ENCODE results near the gene TNNI3K.

The TNNI3K gene

DNA sequence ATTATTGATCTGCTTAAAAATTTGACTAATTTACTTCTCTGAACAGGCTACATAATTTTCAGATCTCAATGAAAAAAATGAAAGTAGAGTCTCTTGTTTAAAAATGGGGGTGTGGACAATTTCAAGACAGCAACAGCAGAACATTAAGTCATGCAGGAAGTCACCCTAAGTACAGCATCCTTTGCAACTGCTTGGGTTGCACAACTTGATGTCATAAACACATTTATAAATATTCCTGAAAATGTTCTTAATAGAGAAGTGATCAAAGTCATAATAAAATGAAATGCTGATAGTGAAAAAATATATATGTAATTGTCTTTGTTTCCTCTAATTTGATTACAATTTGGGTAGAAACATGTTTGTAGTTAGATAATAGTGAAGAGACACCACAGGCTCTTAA lies 79.3 kb downstream of the TNNI3K start:
- no peak for DNase-seq (ENCODE audit: low read depth in 3 of 3)

DNA sequence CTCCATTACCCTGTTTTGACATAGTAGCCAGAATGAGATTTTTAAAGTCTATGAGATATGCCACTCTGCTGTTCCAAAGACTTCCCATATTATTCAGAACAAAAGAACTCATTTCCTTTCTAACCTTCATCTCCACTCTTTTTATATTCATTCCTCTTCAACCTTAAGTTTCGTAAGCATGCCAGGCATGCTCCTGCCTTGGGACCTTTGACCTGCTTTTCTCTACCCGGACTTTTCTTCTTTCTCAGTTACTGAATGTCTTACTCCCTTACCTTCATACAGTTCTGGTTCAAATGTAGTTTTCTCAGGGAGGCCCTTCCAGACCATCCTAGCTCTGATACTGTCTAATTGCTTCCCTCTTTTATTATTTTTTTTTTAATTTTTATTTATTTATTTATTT lies 81.1 kb downstream of the TNNI3K start:
- DNase-seq (ENCODE audit: low read depth in 3 of 3), result no peak

DNA sequence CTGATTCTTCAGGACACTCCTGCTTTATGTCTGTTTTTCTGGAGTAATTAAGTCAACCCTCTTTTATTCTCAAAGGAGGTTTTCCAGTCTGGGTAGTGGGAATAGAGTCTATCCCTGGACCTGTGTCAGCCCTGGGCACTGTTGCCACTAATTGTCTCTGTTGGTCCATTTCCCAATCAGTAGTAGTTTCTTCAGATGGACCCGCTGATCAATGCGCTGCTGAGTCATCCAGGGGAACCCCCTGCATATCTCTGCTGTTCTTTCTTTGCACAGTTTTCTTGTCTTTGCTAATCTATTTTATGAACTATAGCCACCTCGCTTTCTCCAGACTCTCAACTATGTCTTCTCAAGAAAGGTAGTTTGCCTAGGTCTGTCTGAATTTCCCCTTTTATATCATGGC lies 82.5 kb downstream of the TNNI3K start:
- no peak for DNase-seq (ENCODE audit: low read depth in 3 of 3)

DNA sequence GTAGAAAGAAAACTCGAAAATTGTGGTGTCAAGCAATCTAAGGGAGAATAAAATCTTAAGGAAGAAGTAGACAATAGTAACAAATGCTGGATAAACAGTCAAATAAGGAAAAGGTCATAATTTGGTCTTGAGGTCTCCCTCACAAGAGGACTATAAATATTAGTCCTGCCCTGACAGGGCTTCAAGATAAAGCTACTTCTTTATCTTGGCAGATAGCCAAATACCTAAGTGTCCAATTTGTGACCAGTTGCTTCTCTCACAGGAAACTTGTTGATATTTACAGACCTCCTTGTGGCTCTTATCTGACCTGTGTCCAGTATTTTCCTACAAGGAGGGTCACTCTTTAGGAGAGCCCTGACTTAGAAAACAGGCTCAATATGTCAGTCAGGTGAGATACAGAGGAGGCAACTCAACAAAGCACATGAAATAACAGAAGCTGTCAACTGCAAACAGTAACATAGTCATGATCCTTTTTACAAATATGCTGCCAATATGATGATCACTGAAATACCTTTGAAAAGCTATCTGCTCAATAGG lies 88.8 kb downstream of the TNNI3K start:
- DNase-seq (ENCODE audit: low read depth in 3 of 3), result no peak

DNA sequence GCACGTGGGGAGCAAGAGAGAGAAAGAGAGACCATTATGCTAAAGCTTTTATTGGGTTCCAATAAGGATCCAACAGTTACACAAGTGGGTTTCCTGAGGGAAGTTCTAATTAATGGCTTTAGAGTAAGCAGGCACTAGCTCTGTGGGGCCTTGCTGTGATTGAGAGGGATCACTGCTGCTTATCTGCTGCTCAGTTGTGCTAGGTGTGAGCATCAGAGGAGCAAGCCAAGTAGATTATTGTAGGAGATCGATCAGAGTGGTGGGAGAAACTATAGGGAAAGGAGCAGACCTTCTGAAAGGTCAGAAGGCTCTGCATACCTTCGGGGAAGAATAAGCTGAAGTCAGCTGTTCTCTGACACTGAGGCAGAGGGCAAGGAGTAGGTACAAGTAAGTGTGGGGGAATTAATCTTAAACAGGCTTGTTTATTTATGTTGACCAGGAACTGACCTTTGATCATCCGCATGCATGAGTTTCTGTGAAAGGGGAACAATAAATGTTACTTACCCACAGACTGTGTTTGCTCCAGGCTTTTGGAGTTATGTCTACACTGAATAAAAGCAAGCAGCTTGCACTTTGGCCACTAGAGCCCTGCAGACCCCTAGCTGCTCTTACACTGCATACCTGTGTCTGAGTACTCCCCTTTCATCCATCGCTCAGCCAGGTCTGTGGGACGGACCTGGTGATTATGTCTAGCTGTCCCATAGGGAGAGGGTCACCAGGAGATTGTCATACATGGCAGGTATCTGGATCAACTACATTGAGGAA lies 89.7 kb downstream of the TNNI3K start:
- no peak for DNase-seq (ENCODE audit: low read depth in 3 of 3)

DNA sequence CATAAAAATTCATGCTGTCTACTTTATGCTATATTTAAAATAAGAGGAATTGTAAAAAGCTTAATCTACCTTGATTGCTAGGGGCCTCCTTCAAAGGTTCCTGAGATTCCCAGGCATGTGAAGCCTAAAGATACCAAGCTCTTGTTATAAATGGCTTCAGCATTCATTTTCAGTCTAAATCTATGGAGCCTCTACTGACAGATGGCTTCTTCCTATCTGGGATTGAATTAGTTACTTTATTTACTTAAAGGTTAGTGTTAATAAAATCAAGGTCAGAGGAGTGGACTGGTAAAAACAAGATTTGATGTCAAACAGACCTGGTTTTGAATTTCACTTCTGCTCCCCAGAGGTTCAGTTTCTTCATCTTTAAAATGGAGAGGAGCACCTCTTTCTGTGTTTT lies 93.7 kb downstream of the TNNI3K start:
- DNase-seq (ENCODE audit: low read depth in 3 of 3), result no peak

DNA sequence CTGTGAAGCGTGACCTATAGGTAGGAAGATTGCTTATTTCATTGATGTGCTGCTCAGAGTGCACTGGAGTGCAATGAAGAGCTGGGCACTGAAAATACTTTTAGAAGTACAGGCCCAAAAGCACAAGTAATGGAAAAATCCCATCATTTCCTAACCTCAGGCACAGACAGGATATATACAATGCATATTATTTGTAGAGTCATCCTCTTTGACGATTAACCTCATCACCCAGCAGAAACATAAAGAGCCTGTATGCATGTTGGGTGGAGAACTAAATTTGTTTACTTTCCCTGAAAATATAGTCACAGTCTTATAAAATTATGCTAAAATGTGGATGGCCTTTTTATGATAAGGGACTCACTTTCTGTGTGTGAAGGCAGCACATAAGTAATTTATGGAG lies 98.1 kb downstream of the TNNI3K start:
- no peak for DNase-seq (ENCODE audit: low read depth in 3 of 3)

DNA sequence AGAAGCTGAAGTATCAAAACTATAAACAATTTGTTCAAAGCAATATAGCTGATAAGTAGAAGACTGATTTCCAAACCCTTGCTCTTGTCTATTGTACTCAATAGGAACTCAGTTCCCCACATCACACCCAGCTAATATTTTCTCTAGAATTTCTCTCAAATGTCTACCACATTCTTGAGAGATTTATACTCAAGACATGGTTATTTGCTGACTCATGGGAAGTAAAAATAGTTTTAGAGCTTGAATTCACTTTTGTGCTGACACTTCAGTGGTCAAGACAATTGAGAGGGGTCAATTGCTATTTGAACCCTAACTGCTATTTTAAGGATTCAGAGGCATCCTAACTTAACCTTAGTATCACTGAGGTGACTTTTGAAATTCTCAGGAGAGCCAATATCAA lies 99.0 kb downstream of the TNNI3K start:
- DNase-seq (ENCODE audit: low read depth in 3 of 3), result no peak

DNA sequence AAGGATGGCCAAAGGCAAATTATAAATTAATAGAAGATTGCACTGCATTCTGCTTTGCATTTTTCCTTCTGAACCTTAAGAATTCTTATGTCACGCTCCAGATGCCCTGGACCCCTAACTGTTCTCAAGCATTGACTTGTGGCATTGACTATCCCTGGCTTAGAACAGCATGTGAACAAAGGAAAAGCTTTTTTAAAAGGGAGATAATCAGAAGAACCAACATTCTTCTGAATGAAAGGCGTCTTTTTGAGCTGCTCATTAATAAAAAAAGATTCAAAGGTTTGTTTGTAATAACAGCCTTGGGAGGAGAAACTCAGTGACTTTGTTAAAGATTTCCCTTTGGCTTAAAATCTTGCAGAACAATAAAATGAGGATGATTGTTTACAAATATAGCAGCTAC lies 105.5 kb downstream of the TNNI3K start:
- DNase-seq (ENCODE audit: low read depth in 3 of 3), result no peak

DNA sequence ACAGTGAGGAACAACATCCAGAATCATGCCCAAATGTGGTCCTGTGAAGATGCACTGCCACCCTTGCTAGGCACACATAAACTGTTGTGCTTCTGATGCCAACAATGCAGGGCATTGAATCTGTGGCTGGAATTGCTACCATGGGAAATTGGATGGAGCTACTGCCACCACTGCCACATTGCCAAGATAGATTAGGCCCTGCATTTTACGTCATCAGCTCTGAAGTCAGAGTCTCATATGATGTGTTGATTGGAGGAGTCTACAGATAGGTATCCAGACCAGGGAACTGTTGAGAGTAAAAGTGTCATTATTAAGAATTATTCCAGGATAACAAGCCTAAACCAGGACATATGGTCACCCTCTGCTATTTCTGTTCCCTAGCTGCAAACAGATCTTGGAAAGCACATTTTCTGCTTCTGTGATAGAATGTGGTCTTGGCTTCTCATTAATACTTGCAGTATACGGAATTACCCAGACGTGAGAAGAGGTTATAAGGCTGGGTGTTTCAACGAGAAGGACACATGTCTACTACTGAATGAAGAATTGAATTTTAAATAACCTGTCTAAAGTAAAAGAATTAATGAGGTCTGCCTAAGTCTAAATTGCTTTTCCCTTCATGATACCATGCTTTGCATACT lies 106.6 kb downstream of the TNNI3K start:
- DNase-seq (ENCODE audit: low read depth in 3 of 3), result no peak

DNA sequence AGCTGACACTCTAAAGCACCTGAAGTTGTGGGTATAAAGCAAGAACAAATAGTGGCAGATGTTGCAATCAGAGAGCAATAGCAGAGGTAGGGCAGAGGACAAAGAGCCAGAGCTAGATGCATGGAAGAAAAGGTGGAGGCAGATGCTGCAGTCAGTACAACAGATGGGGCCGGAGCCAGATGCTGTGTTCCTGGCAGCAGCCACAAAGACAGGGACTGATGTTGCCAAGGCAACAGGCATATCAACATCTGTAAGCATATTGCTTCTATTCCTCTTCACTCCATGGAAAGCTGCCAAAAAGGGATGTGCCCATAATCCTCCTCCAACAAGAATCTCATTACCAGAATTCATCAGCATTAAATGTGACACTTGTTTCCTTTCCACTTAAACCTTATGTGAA lies 108.0 kb downstream of the TNNI3K start:
- DNase-seq (ENCODE audit: low read depth in 3 of 3), result no peak

DNA sequence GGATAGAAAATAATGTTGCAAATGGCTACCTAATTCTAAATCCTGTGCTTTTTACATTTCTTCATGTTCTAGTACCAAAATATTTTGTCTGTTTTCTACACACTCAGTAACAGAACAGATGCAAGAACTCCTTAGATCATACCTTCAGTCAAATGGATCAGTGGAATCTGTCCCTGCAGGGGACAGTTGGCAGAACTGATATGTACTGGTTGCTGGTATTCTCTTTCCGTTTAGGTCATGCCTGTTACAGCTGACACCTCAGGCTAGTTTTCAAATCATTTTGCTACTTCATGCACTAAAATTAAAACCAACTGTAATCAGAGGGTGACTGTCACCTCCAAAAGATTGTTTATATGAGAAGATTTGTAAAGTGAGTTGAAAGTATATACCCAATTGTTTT lies 109.2 kb downstream of the TNNI3K start:
- no peak for DNase-seq (ENCODE audit: low read depth in 3 of 3)

DNA sequence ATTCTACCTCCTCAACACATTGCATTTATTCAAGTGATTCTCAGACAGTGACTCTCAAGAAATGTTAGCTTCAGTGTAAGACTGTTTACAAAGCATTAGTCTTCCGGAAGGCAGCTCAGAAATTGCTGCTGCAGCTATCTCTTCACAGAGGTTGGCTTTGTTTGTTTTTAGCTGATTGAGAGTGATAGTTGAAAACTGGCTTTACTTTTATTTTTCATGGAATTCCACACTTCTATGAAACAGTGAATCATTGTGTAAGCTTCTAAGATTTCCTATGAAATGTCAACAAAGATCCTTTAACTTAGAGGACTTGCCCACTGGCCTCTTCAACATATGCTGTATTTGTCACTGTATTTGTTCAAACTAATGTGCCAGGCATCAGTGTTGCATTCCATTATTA lies 121.3 kb downstream of the TNNI3K start:
- DNase-seq (ENCODE audit: low read depth in 3 of 3), result no peak

DNA sequence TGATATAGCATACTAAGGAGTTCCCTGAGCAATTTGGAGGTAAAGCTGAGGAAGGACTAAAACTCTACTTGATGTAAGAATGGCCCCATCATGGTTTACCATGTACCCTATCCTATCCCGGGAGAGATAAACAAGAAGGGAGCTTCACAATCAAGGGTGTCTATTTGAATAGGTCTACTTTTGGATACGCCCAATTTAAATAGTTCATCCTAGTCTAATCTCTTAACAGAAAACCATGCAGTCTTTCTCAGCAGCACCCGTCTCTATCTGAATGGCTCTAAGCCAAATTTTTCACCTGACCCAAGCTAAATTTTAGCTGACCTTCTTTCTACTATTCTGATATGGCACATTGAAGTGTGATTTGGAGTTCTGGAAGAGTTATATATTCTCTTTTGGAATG lies 122.0 kb downstream of the TNNI3K start:
- DNase-seq (ENCODE audit: low read depth in 3 of 3), result no peak

DNA sequence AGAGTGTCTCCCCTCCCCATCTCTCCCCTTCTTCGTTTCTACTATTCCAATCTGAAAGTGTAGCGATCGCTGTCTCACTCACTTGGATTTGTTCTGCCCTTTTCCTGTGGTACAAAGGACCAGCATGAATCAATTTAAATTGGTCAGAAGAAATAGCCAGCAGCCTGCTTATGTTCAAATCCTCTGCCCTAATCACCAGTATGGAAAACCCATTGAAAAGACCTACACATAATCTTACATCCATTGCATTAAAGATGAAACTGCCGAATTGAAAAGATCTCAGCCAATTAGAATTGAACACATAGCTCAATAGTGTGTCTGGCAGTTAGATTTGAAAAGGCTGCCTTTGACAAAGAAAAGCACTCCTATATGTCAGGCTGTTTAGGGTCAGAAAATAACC lies 122.6 kb downstream of the TNNI3K start:
- DNase-seq (ENCODE audit: low read depth in 3 of 3), result no peak

DNA sequence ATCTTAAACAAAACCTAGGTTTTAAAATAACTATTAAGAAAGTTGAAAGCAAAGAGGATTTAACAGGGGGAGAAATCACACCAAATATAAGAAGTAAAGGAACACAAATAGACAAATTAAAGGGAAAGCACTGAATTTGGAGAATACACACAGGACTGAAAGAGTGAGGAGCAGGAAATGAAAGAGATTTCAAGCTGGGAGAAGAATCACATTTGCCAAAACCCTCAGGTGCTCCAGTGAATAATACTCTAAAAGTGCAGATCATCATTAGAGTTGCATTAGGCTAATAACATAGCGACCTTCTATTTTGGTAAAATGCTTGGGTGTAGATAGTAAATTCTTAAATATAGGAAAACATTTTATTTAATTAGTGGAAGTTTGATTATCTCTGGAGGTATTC lies 127.5 kb downstream of the TNNI3K start:
- DNase-seq (ENCODE audit: low read depth in 3 of 3), result no peak

DNA sequence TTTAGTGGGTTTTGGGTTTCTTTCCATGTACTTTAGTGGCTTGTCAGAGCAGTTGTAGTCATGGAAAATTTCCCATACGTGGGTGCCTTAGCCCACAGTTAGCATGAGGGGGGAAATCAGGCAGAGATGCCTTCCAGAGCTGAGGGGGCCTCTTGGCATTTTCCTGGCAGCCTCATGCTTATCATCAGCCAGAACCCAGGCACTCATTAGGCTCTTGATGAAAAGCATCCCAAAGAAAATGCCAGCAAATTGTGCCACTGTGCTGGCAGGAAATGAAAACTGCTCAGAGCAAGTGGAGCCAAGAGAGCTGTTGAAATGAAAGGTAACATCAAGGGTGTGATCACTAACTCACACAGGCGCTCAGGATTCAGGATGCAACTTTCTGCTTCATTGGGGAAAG lies 128.0 kb downstream of the TNNI3K start:
- DNase-seq (ENCODE audit: low read depth in 3 of 3), result no peak

DNA sequence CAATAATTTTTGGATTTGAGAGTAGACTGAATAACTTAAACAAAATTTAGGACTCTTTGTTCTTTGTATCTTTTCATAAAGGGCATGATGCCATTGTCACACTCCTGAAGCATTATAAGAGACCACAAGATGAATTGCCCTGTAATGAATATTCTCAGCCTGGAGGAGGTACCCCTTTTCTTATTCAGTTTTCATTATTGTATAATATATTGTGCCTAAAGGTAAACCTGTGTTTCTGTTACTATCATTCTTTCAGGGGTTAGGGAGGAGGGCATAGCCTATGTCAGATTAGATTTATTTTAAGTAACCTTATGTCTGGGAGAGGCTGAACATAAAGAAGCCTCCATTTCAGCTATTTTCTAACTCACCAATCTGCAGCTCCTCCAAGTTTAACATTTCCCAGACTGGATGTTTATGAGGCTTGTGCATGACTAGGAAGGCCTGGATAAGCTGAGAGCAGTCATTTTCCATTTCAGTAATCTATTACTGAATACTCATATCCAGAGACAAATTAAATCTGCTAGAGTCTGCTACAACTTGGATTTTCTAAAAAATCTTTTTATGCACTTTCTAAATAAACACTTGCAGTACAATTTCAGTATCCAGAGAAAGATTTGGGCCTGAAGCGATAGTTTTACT lies 132.1 kb downstream of the TNNI3K start:
- no peak for DNase-seq (ENCODE audit: low read depth in 3 of 3)

DNA sequence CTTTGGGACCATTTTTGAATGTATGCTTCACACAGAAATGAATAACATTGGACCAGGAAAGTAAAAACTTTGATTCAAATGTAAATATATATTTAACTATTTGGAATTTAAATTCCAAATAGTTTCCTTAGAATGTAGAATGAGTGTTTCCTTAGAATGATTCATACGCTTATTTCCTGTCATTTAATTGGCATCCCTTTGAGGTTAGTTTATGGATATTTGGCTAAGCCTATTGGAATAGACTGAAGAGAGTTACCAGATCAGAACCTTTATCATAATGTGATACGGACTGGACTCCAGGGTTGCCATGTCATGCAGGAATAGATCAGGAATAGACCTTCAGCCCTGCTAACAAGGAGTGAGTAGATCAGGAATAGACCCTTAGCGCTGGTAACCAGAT lies 133.1 kb downstream of the TNNI3K start:
- DNase-seq (ENCODE audit: low read depth in 3 of 3), result no peak

DNA sequence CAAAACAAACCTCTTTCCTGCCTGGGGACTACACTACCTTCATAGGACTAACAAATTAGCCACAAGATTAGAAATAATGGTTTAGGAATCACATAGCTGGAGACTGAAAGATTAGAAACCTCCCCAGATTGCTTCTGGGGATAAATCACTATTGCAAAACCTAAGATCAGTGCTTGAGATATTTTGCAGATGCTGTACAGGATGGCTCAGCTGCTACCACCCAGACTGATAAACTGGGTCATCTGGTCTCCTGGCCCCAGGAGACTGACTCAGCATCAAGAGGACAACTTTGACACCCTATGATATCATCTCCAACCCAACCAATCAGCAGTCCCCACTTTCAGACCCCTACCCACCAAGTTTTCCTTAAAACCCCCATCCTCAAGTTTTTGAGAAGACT lies 140.2 kb downstream of the TNNI3K start:
- no peak for DNase-seq (ENCODE audit: low read depth in 3 of 3)

DNA sequence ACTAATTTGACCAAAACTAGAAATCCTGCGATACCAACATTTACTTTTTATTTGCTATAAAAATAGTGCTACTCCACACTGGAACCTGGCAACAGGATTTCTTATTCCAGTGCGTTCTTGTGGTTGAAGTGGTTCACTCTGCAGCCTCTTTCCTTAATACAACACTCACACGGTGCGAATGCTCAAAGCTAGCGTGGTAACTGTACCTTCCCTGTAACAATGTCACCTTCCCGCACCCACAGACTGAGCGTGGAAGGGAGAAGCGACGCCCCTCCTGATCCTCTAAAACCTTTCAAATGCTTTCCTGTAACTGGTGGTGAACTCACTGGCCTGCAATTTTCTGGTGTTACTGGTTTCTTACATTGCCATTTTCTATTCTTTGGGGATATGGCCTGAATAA lies 145.1 kb downstream of the TNNI3K start:
- DNase-seq (ENCODE audit: low read depth in 3 of 3), result no peak

DNA sequence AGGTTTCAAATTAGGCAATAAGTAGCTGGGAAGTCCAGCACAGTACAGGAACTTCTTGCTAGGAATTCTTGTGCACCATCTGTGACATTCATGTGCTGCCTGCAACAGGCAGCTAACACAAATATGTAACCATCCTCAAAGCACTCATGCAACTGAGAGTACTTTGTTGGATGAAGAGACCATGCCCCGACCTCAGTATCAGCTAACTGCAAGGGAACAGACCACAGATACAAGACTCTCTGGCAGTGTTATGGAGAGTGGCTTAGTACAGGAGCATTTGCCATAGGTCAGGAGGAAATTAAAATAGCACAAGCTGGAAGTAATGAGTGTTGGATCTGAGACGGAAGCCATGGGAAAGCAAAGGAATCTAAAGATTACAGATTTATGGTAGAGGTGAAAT lies 153.7 kb downstream of the TNNI3K start:
- no peak for DNase-seq (ENCODE audit: low read depth in 3 of 3)

DNA sequence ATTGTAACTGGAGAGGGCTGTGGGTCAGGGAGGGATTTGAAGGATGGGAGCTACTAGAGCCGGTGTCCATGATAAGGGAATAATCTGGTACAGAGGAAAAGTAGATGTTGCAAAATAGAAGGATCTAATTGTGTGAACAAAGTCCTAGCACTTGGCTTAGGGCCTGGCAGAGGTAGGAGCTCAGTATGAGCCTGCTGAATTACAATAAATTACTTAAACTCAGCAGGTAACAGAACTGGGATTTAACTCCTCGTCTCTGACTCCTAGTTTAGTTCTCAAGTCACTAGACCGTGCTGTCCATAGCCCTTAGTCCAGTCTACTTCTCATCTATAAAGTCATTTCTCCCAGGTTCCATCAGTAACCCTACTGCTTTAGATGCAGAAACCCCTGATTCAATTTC lies 157.0 kb downstream of the TNNI3K start:
- DNase-seq (ENCODE audit: low read depth in 3 of 3), result no peak

All from stimulated activated CD4-positive, alpha-beta T cell treated with anti-CD3 and anti-CD28 coated beads, TNF-alpha, amount 100 ng/mL, for 24 hours (primary cell).